ENCODE results near the gene PDC.

Gene PDC

DNA sequence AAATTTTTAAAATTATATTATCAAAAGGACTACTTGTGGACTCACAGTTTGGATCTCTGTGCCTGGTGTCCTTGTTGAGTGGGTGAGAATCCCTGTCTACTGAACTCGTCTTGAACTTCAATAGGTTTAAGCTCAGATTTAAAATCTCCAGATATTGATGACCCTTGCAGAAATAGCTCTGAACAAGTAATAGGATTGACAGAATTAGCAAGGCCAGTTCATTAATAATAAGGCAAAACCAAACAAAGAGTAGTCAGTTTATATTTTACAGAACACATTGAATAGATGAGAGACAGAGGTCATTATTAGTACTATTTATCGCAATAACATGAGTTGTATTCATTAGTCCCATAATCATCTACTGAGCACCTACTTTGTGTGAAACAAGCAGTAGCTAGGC lies at the start of gene PDC:
PDC (minus strand) TSS at position 101 of the 400 bp plus-strand sequence. CDS start 11,655 bp downstream, outside the sequence.
- DNase-seq (ENCODE audit: low read depth) = no peak

DNA sequence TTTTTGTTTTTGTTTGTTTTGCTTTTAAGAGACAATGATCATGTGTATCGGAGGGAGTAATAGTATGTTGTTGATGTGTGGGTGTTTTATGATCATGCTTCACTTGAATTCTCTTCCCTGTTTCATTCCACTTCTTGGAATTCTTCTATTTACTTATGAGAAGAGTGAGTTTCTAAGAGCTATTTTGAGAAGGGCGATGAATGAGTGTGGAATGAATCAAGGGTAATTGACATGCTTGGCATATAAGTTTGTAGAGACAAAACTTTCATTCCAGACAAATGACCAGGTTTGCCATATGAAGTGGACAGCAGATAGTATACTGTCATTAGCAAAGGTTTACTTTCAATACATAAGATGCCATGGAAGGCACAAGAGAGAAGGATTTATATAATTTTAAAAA lies 42.3 kb upstream of the PDC start:
- DNase-seq (ENCODE audit: low read depth) = no peak

DNA sequence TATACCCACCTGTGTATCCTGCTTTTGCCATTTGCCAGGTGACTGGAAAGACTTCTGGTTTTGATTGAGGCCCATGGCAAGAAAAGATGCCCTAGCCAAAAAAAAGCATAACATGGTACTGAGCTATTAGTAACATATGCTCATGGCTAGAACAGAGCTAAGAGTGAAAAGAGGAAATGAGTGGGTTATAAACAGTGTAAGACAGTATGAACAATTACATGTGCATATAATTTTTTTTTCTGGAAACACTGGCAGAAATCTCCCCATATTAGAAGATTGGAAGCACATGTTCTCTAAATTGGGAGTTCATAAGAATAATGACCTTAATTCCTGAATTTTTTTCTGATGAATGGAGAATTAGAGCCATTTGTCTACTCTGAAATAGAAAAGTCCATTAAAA lies 41.2 kb upstream of the PDC start:
- DNase-seq (ENCODE audit: low read depth) = no peak

DNA sequence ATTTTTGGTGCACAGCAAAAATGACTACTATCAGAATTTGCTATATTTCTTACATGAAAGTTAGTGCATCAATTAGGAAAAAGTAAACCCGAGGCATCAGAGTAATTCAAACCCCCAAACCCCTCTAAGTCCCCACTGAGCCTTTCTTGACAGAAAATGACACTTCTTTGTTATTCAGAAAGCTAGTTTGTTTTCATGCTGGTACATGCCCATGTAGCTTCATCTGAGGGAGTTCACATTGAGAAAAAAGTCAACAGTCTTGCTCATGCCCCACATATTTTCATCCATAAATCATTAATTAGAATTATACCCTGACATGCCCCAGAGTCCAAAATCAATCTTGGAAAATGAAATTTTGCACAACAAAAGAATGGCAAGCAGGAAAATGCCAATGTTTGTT lies 39.9 kb upstream of the PDC start:
- no peak for DNase-seq (ENCODE audit: low read depth)

DNA sequence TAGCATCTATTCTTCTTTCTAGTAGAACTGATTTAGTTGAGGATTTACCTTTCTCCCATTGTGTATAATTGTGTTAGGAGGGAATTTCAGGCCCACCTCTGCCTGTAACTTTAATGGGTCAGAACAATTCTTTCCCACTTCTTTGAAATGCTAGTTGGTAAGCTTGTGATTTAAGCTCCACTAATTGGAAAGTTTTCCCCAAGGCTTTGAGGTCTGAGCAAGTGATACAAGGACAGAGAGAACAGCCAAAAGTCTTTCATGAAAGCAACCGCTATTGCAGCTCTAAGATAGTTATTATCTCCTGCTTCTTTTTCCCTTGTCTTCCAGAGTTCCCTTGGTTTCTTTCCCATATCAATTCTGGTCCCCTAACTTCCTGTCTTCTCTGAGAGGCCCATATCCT lies 38.7 kb upstream of the PDC start:
- no peak for DNase-seq (ENCODE audit: low read depth)

DNA sequence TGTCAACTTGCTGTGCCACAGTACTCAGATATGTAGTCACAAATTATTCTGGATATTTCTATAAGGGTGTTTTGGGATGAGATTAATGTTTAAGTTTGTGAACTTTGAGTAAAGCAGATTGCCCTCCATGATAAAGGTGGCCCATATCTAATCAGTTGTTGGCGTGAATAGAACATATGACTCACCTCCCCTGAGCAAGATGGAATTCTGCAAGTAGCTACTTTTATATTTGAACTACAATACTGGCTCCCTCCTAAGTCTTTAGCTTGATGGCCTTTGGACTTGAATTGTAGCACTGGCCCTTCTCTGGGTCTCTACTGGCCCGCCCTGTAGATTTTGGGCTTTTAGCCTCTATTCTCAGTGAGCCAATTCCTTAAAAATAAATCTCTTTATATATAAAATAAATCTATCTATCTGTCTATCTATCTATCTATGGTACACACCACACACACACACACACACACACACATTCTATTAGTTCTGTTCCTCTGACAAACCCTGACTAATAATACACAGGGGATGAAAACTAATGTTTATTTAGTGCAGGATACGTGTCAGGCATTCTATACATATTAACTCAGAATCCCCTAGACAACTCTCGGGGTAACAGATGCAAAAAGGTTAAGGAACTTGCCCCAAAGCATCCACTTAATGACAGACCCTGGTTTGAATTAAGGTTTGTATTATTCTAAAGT lies 37.9 kb upstream of the PDC start:
- DNase-seq (ENCODE audit: low read depth) = peak; percentile 54

DNA sequence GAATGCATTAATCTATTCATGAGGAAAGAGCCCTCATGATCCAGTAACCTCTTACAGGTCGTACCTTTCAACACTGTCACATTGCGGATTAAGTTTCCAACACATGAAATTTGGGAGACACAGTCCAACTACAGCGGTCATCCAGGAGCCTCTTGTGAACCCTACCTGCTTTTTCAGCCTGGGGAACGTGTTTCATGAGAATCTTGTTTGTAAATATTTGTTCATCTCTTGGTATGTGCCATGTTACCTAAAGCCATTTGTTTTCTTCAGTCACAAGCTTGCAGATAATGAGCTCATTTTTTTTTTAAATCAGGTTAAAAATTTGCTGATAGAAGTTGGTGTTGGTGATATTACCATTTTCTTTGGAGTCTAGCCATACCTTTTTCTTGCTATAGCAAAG lies 37.2 kb upstream of the PDC start:
- DNase-seq (ENCODE audit: low read depth) = no peak

DNA sequence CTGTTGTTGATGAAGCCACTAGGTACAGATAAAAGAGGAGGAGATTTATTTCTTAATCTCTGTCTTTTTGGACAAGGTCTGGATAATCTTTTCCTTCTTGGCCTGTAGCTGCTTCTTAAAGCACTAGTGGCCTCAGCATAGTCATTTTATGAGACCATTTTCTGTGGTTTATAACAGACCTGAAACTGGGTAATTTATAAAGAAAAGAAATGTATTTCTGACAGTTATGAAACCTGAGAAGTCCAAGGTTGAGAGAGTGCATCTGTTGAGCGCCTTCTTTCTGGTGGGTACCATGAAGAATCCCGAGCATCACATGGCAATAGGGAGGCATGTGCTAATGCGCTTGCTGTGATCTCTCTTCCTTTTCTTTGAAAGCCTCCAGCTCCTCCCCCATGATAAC lies 36.7 kb upstream of the PDC start:
- DNase-seq (ENCODE audit: low read depth) = no peak

DNA sequence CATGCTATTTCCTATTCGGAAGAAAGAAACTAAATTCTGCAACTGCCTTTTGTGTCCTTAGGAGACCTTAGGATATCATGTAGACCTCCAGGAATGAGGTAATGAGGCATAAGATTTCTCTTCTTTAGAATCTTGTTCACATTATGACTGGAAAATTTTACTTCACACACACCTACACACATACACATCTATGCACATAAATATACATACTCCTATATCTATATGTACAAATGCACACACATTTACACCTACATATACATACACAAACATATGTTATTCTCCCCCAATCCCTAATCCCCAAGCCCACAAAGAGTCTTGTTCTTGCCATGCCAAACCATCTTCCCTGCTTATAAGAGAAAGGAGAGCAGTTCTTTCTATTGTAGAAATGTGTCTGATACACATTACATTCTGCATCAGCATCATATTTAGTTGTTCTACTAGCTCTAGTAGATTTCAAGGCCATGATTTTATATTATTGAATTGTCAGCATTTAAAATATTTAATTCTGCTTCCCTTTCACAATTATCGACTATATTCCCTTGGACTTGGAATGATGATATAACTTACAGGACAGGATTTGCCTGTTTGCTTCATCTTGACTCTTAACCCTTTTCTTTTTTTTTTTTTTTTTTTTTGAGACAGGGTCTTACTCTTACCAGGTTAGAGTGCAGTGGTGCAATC lies 35.4 kb upstream of the PDC start:
- DNase-seq (ENCODE audit: low read depth) = no peak

DNA sequence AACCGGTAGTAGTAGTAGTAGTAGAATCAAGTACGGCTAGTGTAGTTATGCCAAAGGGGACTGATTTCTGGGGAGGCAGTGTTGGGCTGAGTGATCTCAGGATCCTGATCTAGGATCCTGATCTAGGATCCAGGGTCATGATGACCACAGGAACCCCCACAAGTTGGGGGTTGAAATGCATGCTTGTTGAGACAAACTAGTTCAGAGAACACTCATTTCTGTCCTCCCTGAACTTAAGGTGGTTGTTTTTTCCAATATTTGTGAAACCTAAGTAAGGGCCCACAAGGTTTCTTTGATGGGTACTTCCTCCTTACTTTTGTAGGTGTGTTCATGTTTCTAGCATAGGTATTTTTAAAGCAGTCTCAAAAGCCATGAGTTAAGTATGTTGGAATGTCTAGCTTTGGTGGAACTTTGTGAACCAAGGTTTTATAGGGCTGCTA lies 33.9 kb upstream of the PDC start:
- DNase-seq (ENCODE audit: low read depth) = no peak

DNA sequence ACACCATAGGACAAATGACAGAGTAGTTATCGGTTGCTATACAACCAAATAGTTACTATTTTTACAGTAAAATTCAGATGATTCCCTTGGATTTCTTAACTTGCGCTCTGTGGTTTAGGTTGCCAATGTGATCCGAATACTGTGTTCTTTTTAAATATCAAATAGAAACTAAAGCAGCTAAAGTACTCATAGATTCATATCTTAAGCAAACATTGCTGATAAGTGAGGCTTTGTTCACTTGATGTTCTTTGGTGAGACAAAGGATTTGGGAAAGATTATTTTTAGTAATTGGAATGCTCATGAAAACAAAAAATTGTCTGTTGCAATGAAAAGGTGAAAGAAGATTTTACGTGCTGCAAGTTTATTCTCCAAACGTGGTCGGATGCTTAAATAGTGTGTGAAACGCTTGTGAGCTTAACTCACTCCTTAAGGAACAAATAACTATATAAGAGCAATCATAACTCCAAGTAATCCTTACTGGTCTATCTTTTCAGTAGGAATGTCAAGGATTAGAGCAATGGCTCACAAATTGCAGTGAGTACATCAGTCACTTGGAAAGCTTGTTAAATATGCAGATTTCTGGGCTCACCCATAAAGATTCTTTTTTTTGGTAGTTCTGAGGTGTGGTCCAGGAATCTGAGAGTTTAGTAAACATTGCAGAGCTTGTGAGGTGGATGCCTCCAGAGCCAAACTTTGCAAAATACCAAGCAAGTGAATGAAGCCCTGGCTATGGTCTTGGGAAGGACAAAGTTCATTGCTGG lies 31.8 kb upstream of the PDC start:
- DNase-seq (ENCODE audit: low read depth) = peak; percentile 48

DNA sequence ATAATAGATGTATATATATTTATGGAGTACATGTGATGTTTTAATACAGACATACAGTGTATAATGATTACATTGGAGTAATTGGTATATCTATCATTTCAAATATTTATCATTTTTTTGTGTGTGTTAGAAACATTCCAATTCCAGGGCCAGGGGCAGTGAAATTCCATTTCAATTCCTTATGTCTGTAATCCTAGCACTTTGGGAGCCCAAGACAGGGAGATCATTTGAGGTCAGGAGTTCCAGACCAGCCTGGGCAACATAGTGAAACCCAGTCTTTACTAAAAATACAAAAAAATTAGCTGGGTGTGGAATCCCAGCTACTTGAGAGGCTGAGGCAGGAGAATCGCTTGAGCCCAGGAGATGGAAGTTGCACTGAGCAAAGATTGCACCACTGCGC lies 30.4 kb upstream of the PDC start:
- no peak for DNase-seq (ENCODE audit: low read depth)

DNA sequence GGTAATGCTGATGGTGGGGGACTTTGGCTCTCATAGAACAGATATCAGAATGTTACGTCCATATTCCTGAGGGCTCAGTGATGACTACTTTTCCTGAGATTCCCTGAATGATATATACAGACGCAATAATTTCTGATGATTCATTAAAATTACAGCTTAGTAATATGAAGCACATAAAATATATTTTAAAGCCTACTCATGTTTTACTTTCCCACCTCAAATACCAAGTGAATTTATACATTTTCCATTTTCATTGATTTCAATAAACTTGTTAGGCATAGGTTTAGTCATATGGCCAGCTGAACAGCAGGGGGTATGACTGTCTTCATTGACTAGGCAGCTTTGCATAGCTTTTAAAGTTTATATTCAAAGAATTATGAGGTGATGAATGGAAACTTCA lies 26.2 kb upstream of the PDC start:
- no peak for DNase-seq (ENCODE audit: low read depth)

DNA sequence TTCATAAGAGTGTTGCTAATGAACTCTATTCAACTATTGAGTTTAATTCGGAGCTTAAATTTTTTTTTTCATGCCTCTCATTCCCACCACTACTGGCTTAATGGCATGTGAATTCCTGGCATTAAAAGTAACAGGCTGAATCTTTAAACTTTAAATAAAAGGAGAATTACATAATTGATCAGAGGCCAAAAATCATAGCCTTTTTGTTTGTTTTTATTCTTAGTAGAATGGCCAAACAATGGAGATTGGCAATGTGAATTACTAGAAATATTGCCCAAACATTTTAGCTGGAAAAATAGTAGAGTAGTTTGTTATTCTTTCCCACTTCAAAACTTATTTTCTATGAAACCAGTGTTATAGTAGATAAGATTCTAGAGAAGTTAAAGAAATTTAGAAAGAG lies 25.1 kb upstream of the PDC start:
- DNase-seq (ENCODE audit: low read depth) = no peak

DNA sequence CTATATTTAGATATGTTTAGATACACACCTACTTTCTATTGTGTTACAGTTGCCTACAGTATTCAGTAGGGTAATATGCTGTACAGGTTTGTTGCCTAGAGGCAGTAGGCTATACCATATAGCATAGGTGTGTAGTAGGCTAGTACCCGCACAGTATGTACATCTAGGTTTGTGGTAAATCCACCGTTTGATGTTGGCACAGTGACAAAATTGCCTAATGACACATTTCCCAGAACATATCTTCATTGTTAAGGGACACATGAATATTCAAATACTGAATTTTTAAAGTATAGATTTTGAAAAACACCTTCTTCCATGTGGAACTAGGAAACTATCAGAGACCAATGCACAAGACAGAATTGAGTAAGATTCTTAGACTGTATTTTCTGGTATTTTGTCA lies 22.6 kb upstream of the PDC start:
- DNase-seq (ENCODE audit: low read depth) = no peak

DNA sequence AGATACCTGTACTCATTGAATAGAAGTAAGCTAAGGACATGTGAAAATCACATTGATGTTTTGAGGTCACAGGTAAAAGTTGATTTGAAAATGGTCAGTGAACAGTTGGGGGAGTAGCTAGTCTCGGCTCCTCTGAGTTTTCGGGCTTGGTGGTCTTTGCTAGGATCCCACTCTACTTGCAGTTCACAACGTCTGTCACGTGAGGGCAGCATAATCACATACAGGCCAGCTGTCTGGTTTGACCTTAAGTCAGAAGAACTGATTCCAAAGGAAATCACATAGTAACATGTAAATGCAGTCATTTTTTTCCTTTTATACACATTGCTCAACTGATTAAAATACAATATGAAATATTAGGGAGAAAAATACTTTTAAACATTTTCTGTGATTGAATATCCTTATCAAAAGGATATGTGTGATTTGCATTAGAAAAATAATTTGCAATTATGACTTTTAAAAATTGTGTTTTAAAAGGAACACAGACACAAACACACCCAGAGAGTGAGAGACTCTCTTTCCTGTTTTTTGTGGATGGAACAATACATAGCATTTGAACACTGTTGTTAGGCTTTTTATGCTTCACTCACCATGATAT lies 21.8 kb upstream of the PDC start:
- DNase-seq (ENCODE audit: low read depth) = no peak

DNA sequence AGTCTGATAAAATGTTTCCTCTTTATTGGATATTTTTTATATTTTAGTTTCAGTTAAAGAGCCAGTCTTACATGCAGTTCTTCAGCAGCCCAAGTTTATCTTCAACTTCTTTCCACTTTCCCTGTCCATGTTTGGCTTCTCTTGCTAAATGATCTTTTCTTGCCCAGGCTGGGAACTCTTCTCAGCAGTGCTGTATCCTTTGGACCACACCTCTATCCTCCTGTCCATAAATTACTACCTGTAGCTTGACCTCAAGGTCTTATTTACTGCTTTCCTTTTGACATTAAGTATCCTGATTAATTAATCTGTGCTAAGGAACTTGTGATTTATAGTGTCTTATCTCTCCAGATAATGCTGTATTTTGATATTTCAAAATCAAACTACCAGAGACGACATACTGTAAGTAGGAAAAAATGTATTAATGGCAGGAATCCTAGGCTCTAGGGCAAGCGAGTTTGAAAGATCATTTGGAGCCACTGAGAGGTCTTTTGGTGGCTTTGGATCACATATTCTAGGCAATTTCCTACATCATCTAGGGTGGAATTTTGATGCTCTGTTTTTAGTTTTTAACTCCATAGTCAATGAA lies 20.5 kb upstream of the PDC start:
- DNase-seq (ENCODE audit: low read depth) = no peak

DNA sequence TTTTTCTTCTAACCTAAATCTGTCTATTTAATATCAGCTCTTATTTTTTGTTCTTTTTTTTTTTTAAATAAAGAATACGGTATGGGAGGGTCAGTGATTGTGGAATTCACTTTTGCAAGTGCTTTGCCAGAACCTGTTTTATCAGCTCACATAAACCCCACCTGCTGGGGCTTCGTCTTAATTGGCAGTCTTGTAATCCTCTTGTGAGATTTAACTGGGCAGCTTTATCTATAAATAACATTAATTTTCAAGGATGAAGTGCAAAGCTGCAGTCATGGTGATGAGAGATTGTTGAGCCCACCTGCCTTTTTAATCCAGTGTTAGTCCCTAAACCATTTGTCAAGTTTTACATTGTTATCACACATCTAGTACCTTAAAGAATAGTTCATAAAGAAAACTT lies 18.2 kb upstream of the PDC start:
- DNase-seq (ENCODE audit: low read depth) = no peak

DNA sequence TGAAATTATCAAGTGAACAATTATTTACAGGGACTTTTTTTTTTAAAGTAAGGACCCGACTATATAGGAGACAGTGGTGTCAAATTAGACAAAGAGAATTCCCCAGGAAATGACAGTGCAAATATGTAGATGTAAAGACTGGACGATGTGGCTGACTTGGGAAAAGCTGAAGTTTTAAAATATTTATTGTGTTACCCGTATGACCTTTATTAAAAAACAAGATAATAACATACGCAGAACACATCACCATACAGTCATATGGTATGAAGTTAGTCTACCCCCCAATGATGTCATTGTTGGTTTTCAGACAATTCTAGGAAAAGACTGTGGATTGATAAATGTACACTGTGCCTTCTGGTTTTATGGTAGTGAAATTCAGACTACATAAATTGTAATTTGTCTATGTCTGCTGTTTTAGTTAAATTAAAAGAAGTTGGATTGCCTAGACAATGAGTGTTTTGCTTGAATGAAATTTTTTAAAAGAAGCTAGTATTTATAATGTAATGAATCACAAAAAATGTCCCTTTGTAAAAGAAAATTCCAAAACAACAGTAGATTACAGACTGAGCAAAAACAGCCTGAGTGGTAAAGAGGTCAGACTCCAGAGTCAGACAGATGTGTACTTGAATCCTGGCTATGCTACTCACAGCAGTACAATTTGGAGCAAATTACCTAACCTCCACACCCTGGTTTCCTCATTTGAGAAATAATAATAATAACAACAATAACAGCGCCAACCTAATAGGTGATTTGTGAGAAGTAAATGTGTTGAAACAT lies 15.5 kb upstream of the PDC start:
- DNase-seq (ENCODE audit: low read depth) = peak; percentile 55

DNA sequence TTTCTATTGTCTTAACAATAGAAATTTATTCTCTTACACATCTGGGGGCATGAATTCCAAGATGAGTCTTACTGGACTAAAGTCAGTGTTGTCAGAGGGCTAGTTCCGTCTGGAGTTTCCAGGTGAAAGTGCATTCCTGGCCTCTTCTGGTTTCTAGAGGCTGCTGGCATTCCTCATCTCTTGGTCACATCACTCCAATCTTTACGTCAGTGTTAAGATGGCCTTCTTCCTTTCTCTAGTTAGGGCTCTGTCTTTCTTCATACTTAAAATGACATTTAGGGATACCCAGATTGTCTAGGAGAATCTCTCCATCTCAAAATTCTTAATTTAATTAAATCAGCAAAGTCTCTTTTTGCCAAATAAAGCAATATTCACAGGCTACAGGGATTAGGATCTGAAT lies 13.3 kb upstream of the PDC start:
- DNase-seq (ENCODE audit: low read depth) = peak; percentile 61

DNA sequence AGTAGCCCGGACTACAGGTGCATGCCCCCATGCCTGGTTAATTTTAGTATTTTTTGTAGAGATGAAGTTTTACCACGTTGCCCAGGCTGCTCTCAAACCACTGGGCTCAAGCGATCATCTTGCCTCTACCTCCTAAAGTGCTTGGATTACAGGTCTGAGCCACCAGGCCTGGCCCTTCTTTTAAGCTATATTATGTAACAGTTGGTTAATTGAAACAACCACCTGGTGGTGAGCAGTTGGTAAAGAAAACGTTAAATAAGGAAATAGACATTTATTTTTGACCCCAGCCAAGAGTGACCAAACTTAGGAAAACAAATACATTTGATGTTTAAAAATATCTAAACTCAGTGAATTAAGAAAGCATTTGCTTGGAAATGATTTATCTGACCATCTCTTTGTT lies 12.1 kb upstream of the PDC start:
- DNase-seq (ENCODE audit: low read depth) = no peak

DNA sequence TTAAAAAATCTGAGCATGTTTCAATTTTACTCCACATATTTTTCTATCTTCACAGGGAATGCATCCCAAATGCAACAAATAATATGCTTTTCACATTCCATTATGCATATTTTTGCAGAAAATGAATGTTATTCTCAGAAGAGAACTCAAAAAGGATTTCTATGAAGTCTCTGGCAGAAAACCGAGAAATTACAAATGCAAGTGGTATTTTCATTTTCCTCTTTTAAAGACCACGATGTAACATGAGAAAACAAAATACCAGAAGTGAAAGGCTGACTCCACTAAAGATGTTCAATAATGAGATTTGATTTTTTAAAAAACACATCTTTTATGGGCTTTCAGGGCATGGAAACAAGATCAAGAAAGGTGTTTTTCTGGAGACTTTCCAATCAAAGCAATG lies 5.0 kb upstream of the PDC start:
- DNase-seq (ENCODE audit: low read depth) = no peak
